Mucosa of gallbladder (tissue), 1 donor: ENCODE data around the gene EPB41. TPM values are rescaled to one million over a fixed set of nuclear protein-coding genes. Genes with fewer than 3 reads are reported as not detected.
"Not testable (repeated sequence)": the region's sequence is repeated elsewhere in the genome, so short reads cannot be mapped to it uniquely, and the experiment has no call there.

Experiments used
- DNase-seq: peaks from one replicate; pipeline ENCODE4 v3.0.0-alpha.2; 2020; ENCODE audit warnings: low spot score
- total RNA-seq: library from RNA; stranded (reverse); gene quantifications from one replicate; pipeline ENCODE4 v1.2.1, GENCODE V29; 2021
- donor health status: DM: no; HTN: no; CAD: no.

EPB41 gene
- total RNA-seq, result 71.7 TPM

GRCh38 chr1:28914228-28915030, at the start of gene EPB41:
TSS of gene EPB41 (plus strand) at chr1:28914569. CDS start at chr1:28987438, 72,869 bp downstream.
- DNase-seq, result peak; percentile 90

- no peak for DNase-seq
Observed at GRCh38 chr1:28864695-28865094, 49.7 kb upstream of the EPB41 start.

GRCh38 chr1:28865997-28866650, 48.2 kb upstream of the EPB41 start:
- peak; percentile 38 for DNase-seq

GRCh38 chr1:28867850-28868249, 46.5 kb upstream of the EPB41 start:
- DNase-seq, result no peak

GRCh38 chr1:28869952-28870351, 44.4 kb upstream of the EPB41 start:
- no peak for DNase-seq

GRCh38 chr1:28871631-28872401, 42.6 kb upstream of the EPB41 start:
- DNase-seq, result no peak

GRCh38 chr1:28875134-28875533, 39.2 kb upstream of the EPB41 start:
- DNase-seq, result not testable (repeated sequence)

- DNase-seq, result peak; percentile 85
Observed at GRCh38 chr1:28877132-28877781, 37.1 kb upstream of the EPB41 start.

- DNase-seq, result no peak
Observed at GRCh38 chr1:28878796-28879195, 35.6 kb upstream of the EPB41 start.

GRCh38 chr1:28882009-28882628, 32.2 kb upstream of the EPB41 start:
- peak; percentile 88 for DNase-seq

- DNase-seq, result no peak
Observed at GRCh38 chr1:28883242-28883616, 31.1 kb upstream of the EPB41 start.

- no peak for DNase-seq
Observed at GRCh38 chr1:28885472-28885877, 28.9 kb upstream of the EPB41 start.

GRCh38 chr1:28885977-28886730, 28.2 kb upstream of the EPB41 start:
- DNase-seq, result no peak

GRCh38 chr1:28886731-28887418, 27.5 kb upstream of the EPB41 start:
- DNase-seq, result peak; percentile 83

- DNase-seq, result no peak
Observed at GRCh38 chr1:28887419-28887834, 26.9 kb upstream of the EPB41 start.

- no peak for DNase-seq
Observed at GRCh38 chr1:28887835-28888682, 26.3 kb upstream of the EPB41 start.

- no peak for DNase-seq
Observed at GRCh38 chr1:28888915-28889314, 25.5 kb upstream of the EPB41 start.

GRCh38 chr1:28889357-28889756, 25.0 kb upstream of the EPB41 start:
- no peak for DNase-seq

- DNase-seq, result no peak
Observed at GRCh38 chr1:28890435-28890834, 23.9 kb upstream of the EPB41 start.
